Activated T-cell treated with anti-CD3 and anti-CD28 coated beads, Interleukin-2, amount 50 U/mL, for 48 hours (primary cell): ENCODE results near the gene BCORL1.

Source experiments
- DNase-seq, 2 experiments: peaks; one replicate each; pipeline ENCODE4 v3.0.0-alpha.2; 2020

Gene BCORL1

GRCh38 chrX:130060122-130061069 lies 78.0 kb downstream of the BCORL1 start:
- DNase-seq = peak; percentile 92 to 93

DNA sequence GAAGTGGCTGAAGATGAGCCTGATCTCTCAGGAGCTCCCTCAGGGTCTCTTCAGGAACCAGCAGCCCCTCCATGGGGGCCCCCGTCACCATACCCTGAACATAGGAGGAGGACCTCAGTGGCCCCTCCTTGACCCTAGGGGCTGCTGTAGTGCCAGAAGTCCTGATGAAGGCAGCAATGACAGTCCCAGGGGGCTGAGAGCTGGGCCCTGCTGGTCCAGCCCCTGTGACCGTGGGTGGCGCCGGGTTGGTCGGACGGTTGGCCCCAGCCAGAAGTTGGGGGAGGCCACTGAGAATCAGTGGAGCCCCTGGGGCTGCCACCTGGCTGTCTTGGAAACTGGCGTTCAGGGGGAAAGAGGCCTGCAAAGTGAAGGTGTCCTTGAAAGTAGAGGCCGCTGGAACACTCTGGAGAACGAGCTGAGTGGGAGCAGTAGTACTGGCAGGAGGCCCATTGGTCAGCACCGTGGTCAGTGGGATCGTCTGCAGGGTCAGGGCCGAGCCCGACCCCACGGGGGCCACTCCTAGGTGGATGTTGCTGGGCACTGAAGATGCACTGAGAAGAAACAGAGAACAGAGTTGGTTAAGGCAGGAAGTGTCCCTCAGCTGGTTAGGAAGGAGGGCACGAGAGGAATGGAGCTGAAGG lies 84.7 kb downstream of the BCORL1 start:
- DNase-seq = no peak

DNA sequence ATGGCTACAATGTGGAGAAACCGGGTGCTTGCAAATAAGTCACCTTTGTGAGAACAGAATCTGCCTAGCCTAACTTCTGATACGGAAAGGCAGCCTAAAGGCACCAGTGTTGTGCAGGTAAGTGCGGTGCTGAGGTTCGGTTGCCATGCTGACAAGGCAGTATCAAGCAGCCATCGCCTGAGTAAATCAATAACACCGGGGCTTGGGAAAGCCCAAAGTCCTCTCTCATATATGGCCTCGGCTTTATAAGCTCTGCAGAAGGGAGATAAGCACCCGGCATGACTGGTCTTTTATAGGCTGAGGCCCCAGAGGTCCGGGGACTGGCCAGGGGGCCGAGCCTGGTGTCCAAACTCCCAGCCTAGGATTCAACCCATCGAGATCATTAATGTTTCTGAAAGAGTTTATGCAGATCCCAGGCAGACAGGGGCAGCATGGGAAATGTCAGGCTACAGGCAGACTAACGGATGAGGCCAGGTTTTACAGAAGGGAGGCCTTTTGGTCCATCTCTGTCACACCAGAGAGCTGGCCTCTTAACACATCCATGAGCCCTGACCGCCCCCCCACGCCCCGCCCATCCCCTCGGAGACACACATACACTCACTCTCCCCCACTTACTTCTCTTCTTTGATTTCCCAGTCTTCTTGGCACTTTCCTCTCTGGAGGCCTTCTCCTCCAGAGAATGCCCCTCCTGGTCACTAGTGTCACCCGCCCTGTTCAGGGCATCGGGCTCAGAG lies 89.3 kb downstream of the BCORL1 start:
- no peak for DNase-seq

DNA sequence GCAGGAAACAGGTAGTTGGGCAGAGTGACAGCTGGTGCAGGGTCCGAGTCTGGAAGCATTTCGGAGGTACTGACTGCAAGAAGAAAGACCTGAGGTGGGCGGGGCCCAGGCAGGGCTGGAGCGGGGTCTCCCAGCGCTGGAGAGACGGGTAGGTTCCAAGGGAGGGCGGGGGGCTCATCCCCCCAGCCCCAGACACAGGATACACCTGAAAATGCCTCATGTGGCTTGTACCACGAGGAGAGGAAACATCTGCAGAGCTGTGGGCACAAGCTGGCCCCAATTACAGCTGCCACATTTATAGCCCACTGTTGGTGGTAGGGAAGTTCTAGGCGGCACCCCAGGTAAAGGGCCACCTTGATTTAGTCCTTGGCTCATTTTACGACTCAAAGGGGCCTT lies 89.9 kb downstream of the BCORL1 start:
- DNase-seq = no peak

DNA sequence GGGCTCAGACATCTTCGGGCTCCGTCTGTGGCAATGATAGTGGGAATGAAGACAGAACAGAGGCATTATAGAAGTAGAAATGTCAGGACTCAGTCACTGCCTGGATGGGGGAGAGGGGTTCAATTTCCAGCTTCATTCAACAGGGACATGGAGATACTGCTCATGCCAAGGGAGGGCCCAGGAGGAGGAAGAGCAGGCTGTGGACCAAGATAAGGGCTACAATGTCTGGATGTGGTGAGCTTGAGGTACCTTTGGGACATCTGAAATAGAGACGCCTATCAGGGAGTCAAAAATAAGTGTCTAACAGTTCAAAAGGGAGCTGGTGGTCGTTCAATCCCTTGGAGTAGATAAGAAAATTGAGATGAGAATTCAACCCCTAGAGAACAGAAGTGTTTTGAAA lies 93.3 kb downstream of the BCORL1 start:
- no peak for DNase-seq

DNA sequence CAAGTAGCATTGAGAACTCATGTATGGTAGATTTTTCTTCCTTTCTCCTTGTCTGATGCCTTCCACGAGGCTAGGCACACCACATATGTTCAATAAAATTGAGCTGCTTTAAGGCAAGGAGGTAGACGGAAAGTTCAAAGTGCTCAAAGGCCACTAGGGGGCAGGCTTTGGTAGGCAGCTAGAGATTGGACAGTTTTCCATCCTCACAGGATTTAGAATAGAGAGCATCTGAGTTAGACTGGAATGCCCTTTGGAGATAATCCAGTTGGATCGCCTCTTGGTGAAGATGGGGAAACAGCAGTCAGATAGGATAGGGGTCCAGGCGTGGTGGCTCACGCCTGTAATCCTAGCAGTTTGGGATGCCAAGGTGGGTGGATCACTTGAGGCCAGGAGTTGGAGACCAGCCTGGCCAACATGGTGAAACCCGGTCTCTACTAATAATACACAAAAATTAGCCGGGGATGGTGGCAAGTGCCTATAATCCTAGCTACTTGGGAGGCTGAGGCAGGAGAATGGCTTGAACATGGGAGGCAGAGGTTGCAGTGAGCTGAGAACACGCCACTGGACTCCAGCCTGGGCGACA lies 97.5 kb downstream of the BCORL1 start:
- DNase-seq = peak; percentile 69 to 72

DNA sequence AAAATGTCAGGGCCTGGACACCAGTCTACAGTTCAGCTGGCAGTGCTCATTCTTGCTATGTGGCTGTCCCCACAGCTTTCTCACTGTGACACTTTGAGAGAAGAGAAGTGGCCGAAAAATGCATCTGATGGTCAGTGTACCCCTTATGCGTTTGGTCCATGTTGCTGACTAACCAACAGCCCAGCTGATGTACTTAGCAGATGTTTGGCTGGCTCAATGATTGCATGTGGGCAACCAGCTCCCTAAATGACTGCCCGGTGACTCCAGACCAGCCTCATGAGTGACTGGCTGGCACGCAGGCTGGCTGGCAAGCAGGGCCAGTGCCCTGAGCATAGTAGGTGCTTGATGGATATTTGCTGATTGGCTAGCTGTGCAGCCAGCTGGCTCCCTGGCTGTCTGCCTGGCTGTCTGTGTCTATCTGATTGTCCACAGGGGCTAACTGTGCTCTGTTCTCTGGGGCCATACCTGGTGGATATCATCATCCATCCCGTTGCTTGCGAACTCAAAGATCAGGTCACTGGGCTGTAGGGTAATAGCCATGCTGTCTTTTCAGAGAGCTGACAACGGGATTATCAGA lies 98.4 kb downstream of the BCORL1 start:
- DNase-seq = no peak

GRCh38 chrX:130081421-130082045 lies 99.1 kb downstream of the BCORL1 start:
- DNase-seq = no peak

DNA sequence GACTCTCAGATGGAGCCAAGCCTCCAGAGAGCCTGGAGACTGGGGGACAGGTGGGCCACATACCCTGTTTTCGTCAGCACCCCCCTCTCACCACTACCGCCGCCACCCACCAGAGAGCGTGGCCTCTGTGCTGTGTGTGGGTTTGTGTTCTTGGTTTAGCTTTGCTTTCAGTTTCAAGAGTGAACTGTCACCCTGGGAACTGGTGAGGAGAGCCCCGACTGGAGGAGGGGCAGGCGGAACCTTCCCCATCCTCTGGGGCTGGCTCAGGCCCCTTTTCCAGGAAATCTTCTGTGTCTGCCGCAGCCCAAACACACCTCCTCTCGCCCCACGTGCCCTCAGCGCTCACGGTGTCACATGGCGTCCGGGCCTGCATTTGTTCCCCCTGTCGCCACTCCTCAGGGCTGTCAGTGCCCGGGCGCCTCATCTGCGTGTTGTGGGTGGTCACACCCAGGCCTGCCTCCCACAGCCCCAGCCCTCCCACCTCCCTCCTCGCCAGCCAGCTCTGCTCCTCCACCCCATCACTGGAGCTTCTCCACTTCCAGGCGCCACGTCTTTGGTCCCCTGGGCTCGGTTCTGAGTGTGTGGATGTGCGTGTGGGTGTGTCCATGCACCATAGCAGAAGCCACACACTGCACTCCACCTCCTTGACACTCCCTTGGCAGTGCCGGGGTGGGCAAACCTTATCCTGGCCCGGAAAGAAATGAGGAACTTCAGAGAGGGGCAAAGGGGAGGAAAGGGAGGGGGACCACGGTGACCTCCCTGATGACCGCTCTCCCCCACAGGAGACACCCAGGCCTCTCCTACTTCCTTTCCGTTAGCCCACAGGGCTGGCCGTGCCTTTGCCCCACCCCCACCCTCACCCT lies 100.0 kb downstream of the BCORL1 start:
- peak; percentile 81 to 84 for DNase-seq

- DNase-seq = no peak
Observed at GRCh38 chrX:130083107-130083490, 100.7 kb downstream of the BCORL1 start.

GRCh38 chrX:130083656-130084382 lies 101.4 kb downstream of the BCORL1 start:
- peak in 1 of 2 experiments; percentile 43 for DNase-seq

DNA sequence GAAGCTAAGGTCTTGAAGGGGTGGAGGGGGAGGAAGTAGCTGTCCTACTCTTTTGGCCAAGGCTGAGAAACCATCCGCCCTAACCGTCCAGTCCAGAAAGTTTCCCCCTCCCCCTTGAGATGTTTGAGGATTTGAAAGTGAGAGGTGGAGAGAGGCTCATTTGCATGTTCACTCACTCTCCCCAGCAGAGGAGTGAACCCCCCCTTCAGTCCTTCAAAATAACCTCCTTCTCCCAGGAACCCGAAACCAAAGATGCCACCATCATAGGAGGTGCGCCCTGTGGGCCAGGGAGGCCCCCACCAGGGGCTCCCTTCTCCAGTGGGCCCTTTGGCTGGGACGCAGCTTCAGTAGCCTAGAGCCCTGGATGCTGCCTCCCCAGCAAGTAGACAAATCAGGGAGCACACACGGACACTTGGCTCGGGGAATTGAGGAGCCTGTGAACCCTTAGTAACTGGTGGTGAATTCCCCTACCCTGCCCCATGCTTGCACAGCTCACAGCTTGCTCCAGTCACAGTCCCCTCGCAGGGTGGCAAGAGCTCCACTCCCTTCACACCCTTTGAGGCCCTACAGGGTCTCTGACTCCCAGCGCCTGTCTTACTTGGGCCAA lies 102.3 kb downstream of the BCORL1 start:
- peak; percentile 53 to 54 for DNase-seq

- DNase-seq = peak in 1 of 2 experiments; percentile 32
Observed at GRCh38 chrX:130085551-130086446, 103.4 kb downstream of the BCORL1 start.

- peak; percentile 76 for DNase-seq
Observed at GRCh38 chrX:130086447-130087206, 104.2 kb downstream of the BCORL1 start.

DNA sequence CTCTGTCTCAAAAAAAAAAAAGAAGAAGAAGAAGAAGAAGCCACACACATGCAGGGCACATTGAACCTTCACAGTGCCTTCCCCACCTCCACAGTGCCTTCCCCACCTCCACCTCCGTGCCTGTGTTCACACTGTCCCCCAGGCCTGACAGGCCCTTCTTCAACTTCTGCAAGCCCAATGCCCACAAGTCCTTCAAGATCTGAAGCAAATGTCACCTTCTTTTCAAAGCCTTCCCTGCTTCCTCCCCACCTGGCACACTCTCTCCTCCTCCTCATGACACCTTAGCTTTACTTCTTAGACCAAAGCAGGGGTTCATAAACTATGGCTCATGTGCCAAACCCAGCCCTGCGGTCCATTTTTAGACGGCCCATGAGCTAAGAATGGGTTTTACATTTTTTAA lies 107.9 kb downstream of the BCORL1 start:
- DNase-seq = no peak

DNA sequence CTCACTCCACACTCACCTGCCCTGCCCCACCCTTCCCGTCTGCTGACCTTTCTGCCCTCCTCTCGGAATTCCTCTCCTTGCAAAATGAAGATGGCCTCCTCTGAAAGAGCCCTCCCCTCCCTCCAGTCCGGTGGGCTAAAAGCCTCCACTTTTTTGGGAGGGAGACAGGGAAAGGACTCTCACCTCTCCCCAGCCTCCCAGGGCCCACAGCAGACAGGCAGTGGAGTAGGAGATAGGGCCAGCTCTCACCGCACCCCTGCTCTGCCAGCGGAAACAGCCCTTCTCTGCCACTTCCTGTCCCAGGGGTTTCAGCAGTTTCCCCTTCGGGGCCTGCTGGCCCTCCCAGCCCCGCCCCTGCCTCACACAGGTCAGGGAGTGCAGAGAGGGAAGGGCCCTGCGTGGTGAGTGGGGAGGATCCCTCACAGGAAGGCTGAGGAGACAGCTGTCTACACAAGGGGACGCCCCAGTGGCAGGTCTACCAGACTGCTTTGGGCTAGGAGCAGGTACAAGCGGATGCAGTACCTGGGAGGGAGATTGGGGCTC lies 109.6 kb downstream of the BCORL1 start:
- DNase-seq = peak; percentile 88 to 89

DNA sequence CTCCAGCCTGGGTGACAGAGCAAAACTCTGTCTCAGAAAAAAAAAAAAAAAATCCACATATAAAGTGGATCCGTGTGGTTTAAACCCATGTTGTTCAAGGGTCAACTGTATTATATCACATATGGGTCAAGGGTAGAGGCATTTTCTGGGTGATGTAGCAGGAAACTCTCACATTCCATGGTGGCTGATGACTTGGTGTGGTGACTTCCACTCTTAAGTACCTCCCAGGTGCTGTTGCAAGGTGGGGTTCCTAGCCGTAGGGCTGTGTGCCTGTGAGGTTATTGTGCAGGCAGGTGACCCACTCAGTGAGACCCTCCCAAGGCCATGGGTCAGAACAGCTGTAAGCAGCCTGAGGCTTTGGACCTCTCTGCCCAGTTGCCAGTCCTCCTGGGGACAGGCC lies 110.8 kb downstream of the BCORL1 start:
- no peak for DNase-seq

- DNase-seq = no peak
Observed at GRCh38 chrX:130094696-130095095, 112.3 kb downstream of the BCORL1 start.
